Liver (tissue), 9 donors: Measurements from ENCODE around the gene ZNF629. TPM values are rescaled to one million over a fixed set of nuclear protein-coding genes. Genes with fewer than 3 reads are reported as not detected.

ENCODE experiments used
- DNase-seq: peaks from one replicate; pipeline ENCODE4 v3.0.0-alpha.2; 2017; ENCODE audit warnings: low spot score
- H3K27ac ChIP-seq, 2 donors: one replicate each; pipeline ENCODE4 v1.7.0; 2013; ENCODE audit warnings: inconsistent platforms in 2 of 2, low read length in 2 of 2, control low read depth in 1 of 2, low read depth in 1 of 2, mild to moderate bottlenecking in 1 of 2
- H3K27me3 ChIP-seq, 4 donors: one replicate each; pipeline versions ENCODE4 v1.6.1 to v1.7.0; 2013; ENCODE audit warnings: low read length in 3 of 4, inconsistent platforms in 1 of 4, mild to moderate bottlenecking in 1 of 4, moderate library complexity in 1 of 4; ENCODE audit not compliant: control insufficient read depth in 4 of 4, insufficient read depth in 4 of 4
- H3K36me3 ChIP-seq, 4 donors: one replicate each; pipeline versions ENCODE4 v1.6.1 to v1.7.0; 2013; ENCODE audit warnings: low read length in 3 of 4, mild to moderate bottlenecking in 3 of 4, low read depth in 1 of 4, moderate library complexity in 1 of 4; ENCODE audit not compliant: control insufficient read depth in 4 of 4, insufficient read depth in 3 of 4
- H3K4me1 ChIP-seq, 4 donors: one replicate each; pipeline versions ENCODE4 v1.6.1 to v1.7.0; 2013; ENCODE audit warnings: low read length in 3 of 4, mild to moderate bottlenecking in 3 of 4, moderate library complexity in 1 of 4; ENCODE audit not compliant: control insufficient read depth in 4 of 4, insufficient read depth in 4 of 4
- H3K4me3 ChIP-seq, 3 donors: one replicate each; pipeline versions ENCODE4 v1.6.1 to v1.7.0; 2013; ENCODE audit warnings: low read length in 3 of 3, control low read depth in 1 of 3, low read depth in 1 of 3, mild to moderate bottlenecking in 1 of 3
- H3K9ac ChIP-seq, 2 donors: one replicate each; pipeline ENCODE4 v1.7.0; 2013; ENCODE audit warnings: low read length in 2 of 2, mild to moderate bottlenecking in 2 of 2, moderate library complexity in 2 of 2, control low read depth in 1 of 2, low read depth in 1 of 2
- H3K9me3 ChIP-seq, 4 donors: one replicate each; pipeline versions ENCODE4 v1.6.1 to v1.7.0; 2013; ENCODE audit warnings: low read length in 3 of 4; ENCODE audit not compliant: control insufficient read depth in 4 of 4
- EGR1 ChIP-seq, 2 donors: IDR thresholded peaks; 2 replicates each; pipeline ENCODE4 v1.6.1; 2016 to 2018; ENCODE audit warnings: antibody characterized with exemption in 2 of 2, low read depth in 2 of 2
- FOXA2 ChIP-seq: IDR thresholded peaks from 2 replicates; pipeline ENCODE4 v1.6.1; 2016; ENCODE audit warnings: antibody characterized with exemption
- GABPA ChIP-seq, 2 donors: IDR thresholded peaks in 1 of 2; conservative IDR thresholded peaks in 1 of 2; 2 replicates each; pipeline ENCODE4 v1.6.1; 2016; ENCODE audit warnings: antibody characterized with exemption in 2 of 2, mild to moderate bottlenecking in 1 of 2, moderate library complexity in 1 of 2
- HNF4A ChIP-seq, 2 donors: conservative IDR thresholded peaks; 2 replicates each; pipeline ENCODE4 v1.6.1; 2016; ENCODE audit warnings: antibody characterized with exemption in 2 of 2, mild to moderate bottlenecking in 2 of 2
- HNF4G ChIP-seq: IDR thresholded peaks from 2 replicates; pipeline ENCODE4 v1.6.1; 2016; ENCODE audit warnings: antibody characterized with exemption
- NR2F2 ChIP-seq: IDR thresholded peaks from 2 replicates; pipeline ENCODE4 v1.6.1; 2016; ENCODE audit warnings: antibody characterized with exemption
- RAD21 ChIP-seq, 2 donors: IDR thresholded peaks; 2 replicates each; pipeline ENCODE4 v1.6.1; 2016; ENCODE audit warnings: antibody characterized with exemption in 2 of 2, mild to moderate bottlenecking in 2 of 2
- RXRA ChIP-seq, 2 donors: IDR thresholded peaks; 2 replicates each; pipeline ENCODE4 v1.6.1; 2017 to 2018; ENCODE audit warnings: antibody characterized with exemption in 2 of 2, mild to moderate bottlenecking in 1 of 2
- SP1 ChIP-seq: IDR thresholded peaks from 2 replicates; pipeline ENCODE4 v1.6.1; 2018; ENCODE audit warnings: antibody characterized with exemption, mild to moderate bottlenecking
- YY1 ChIP-seq: IDR thresholded peaks from 2 replicates; pipeline ENCODE4 v1.6.1; 2016; ENCODE audit warnings: antibody characterized with exemption, mild to moderate bottlenecking
- WGBS: extraction: QIAGEN DNeasy Blood & Tissue Kit; methylation state at CpG from one replicate; pipeline ENCODE4 v1.1.7; 2013; 5-methylcytosine and 5-hydroxymethylcytosine counted together
- polyA plus RNA-seq, 2 donors: library from polyadenylated mRNA; stranded (reverse) in 1 of 2; unstranded in 1 of 2; fragments of 200-250 nt in 1 of 2; fragments of >200 nt in 1 of 2; fragmentation: Nextera tagmentation in 1 of 2; extraction: Ambion mirVana in 1 of 2; gene quantifications; one replicate each; pipeline versions ENCODE4 v1.2.1 to v1.2.3, GENCODE V29; 2013 to 2015
- total RNA-seq, 2 donors: library from RNA; depleted of rRNA; stranded (reverse); fragments of >200 nt; gene quantifications; one replicate each; pipeline ENCODE4 v1.2.3, GENCODE V29; 2014
- TF ChIP-seq, protein P1 (sequence below): IDR thresholded peaks from 2 replicates; pipeline ENCODE4 v1.6.1; 2016; ENCODE audit warnings: antibody characterized with exemption
- TF ChIP-seq, protein P2 (sequence below): IDR thresholded peaks from 2 replicates; pipeline ENCODE4 v1.6.1; 2016; ENCODE audit warnings: antibody characterized with exemption
- donor health status: healthy.
- donor health status: healthy.
- donor health status: healthy.
- donor health status: healthy.
- donor health status: healthy.

Gene ZNF629
- total and polyA plus RNA-seq, 4 donors = 0.86 to 4.2 (median 3.4) TPM

DNA sequence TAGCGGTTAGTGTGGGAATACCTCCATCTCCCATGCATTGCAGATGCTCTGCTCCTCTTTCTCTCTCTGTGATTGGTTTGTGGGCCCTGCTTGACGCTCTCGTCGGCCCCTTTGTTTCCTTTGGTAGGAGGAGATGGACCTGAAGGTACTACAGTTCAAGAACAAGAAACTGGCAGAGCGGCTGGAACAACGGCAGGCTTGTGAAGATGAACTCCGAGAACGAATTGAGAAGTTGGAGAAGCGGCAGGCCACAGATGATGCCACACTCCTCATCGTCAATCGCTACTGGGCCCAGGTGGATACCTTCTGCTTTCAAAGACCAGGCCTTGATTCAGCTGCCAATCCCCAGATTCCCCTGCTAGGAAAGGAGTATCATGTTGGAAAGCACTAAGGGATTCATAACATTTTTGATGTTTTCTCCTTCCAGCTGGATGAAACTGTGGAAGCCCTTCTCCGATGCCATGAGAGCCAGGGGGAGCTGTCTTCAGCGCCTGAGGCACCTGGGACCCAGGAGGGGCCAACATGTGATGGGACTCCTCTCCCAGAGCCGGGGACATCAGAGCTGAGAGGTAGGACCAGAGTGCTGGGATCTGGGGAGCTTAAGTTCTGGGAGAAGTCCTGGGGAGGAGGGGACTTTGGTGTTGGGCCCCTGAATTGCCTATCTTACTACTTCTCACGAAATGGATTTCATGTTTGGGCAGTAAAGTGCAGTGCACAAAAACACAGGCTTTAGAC is 23.8 kb downstream of the ZNF629 start:
- peaks cover 4 to 29% (median 24%) of the 10 kb centered on the region in 4 donors for H3K4me1 ChIP-seq
- H3K27me3 ChIP-seq = no peaks in the 10 kb centered on the region
- 77% methylated on average over 15 of the region's 15 CpGs for WGBS
- H3K9ac ChIP-seq = peak overlapping the region; percentile 95 to 98
- peak overlapping the region in 1 of 2 donors; percentile 91 for H3K27ac ChIP-seq
- no peak for TF ChIP-seq GABPA (IDR thresholded peaks at IDR 0.05 in 1 of 2, conservative IDR thresholded peaks at IDR 0.05 in 1 of 2)
- TF ChIP-seq HNF4A (conservative IDR thresholded peaks at IDR 0.05) = no peak
- TF ChIP-seq, protein P1, sequence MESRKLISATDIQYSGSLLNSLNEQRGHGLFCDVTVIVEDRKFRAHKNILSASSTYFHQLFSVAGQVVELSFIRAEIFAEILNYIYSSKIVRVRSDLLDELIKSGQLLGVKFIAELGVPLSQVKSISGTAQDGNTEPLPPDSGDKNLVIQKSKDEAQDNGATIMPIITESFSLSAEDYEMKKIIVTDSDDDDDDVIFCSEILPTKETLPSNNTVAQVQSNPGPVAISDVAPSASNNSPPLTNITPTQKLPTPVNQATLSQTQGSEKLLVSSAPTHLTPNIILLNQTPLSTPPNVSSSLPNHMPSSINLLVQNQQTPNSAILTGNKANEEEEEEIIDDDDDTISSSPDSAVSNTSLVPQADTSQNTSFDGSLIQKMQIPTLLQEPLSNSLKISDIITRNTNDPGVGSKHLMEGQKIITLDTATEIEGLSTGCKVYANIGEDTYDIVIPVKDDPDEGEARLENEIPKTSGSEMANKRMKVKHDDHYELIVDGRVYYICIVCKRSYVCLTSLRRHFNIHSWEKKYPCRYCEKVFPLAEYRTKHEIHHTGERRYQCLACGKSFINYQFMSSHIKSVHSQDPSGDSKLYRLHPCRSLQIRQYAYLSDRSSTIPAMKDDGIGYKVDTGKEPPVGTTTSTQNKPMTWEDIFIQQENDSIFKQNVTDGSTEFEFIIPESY = no peak
- TF ChIP-seq, protein P2, sequence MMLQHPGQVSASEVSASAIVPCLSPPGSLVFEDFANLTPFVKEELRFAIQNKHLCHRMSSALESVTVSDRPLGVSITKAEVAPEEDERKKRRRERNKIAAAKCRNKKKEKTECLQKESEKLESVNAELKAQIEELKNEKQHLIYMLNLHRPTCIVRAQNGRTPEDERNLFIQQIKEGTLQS = no peak
- TF ChIP-seq SP1 = no peak
- TF ChIP-seq YY1 = no peak
- no peak for TF ChIP-seq FOXA2
- no peak for TF ChIP-seq EGR1 (IDR thresholded peaks at IDR 0.05; ENCODE audit: low read depth in 2 of 2)
- no peak for TF ChIP-seq RXRA (IDR thresholded peaks at IDR 0.05)
- TF ChIP-seq RAD21 (IDR thresholded peaks at IDR 0.05) = no peak
- no peak for TF ChIP-seq HNF4G
- TF ChIP-seq NR2F2 = no peak
- no peaks in the 10 kb centered on the region for H3K9me3 ChIP-seq
- no peak for DNase-seq
- peak overlapping the region; percentile 78 to 98 (median 92) for H3K4me3 ChIP-seq
- peaks cover 24 to 48% (median 41%) of the 10 kb centered on the region in 4 donors for H3K36me3 ChIP-seq

DNA sequence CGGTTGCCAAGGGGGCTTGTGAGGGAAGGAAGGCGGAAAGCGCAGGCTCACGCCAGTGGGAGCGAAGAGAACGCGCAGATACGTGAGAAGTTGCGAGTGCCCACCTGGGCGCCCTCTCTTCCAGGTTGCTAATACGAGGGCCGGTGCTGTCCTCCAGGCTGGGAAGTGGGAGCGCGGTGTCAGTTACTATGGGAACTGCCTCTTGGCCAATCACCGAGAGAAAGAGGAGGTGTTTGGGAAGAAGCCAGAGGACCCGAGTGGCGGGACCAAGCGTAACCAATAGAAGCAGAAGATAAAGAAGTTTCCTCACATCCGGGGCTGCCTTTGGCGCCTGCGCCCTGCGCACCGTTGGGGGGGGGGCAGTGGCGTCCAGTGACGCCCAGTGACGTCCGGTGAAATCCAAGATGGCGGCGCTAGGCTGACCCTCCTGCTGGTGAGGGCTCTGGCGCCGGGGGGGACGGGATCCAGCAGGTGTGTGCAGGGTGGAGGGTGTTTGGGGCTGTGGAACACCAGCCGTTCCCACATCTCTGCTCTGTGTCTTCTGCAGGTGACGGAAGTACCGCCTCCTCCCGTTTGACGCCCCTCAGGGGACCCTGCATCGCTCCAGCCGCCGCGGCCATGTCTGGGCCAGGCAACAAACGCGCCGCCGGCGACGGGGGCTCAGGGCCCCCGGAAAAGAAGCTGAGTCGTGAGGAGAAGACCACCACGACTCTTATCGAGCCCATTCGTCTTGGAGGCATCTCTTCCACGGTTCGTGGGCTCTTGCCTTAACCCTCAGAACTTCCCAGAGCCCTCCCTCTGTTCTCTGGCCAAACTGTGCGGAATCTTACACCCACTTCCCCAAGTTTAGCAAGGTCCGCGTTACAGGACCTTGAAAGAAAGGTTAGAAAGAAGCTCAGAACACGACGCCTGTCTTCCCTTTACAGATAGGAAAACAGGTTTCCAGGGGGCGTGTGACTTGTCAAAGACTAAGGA is 24.8 kb downstream of the ZNF629 start, which contains the start of the genes CFAP119 and RNF40:
Gene CFAP119 (minus strand): TSS at position 135 of the 975 bp plus-strand sequence. CDS start 314 bp downstream, outside the sequence.
Gene RNF40 (plus strand): TSS at position 395 of the 975 bp plus-strand sequence. CDS start 224 bp downstream, at position 619.
- Histone ChIP-seq H3K9ac (peak within 1 kb of the TSS; percentile 95 to 98), H3K27ac (peak within 1 kb of the TSS; percentile 85 to 91), H3K27me3 (no peaks in the 10 kb centered on the region), H3K4me3 (peak within 1 kb of the TSS; percentile 78 to 98 (median 92)), H3K4me1 (peaks cover 4 to 29% (median 24%) of the 10 kb centered on the region in 4 donors), H3K36me3 (peaks cover 20 to 38% (median 32%) of the 10 kb centered on the region in 4 donors), H3K9me3 (no peaks in the 10 kb centered on the region)
- DNase-seq = peak; percentile 96
- TF ChIP-seq, protein P2 = no peak
- peak in 1 of 2 donors; percentile 90 for TF ChIP-seq GABPA (IDR thresholded peaks at IDR 0.05 in 1 of 2, conservative IDR thresholded peaks at IDR 0.05 in 1 of 2)
- TF ChIP-seq YY1 = peak; percentile 99
- TF ChIP-seq SP1 = peak; percentile 60
- no peak for TF ChIP-seq NR2F2
- TF ChIP-seq RAD21 (IDR thresholded peaks at IDR 0.05) = peak in 1 of 2 donors; percentile 17
- WGBS = under 1% methylated on average over 60 of the region's 60 CpGs
